ENCODE measurements around the gene PRKAR2A. TPM values are rescaled to one million over a fixed set of nuclear protein-coding genes. Genes with fewer than 3 reads are reported as not detected.
"Not testable (repeated sequence)": the region's sequence is repeated elsewhere in the genome, so short reads cannot be mapped to it uniquely, and the experiment has no call there.

PRKAR2A gene
- total RNA-seq, 1 donor from 2014 or later, result 29.7 TPM

DNA sequence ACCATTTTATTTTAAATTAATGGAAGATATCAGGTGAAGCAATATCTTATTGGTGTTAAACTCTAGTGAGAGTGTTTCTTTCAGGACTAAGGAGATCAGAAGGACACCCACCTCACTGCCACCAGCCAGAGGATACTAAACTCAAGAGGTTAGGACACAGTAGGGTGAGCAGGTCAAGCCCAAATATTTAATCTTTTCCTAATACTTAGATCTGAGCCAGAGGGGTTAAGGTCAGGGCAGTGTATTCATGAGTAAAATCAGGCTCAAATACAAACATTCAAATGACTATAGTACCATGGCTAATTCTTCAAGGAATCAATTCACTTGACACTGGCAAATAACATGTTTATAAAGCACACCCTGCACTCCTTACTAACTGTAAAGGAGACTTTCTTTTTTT, 65.6 kb downstream of the PRKAR2A start:
- intact Hi-C loops (cut with micrococcal nuclease), result no loop called here

DNA sequence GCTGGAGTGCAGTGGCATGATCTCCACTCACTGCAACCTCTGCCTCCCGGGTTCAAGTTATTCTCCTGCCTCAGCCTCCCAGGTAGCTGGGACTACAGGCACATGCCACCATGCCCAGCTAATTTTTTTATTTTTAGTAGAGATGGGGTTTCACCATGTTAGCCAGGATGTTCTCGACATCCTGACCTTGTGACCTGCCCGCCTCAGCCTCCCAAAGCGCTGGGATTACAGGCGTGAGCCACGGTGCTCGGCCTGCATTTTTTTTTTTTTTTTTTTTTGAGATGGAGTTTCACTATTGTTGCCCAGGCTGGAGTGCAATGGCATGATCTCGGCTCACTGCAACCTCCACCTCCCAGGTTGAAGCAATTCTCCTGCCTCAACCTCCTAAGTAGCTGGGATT, 69.1 kb downstream of the PRKAR2A start:
- intact Hi-C loops (cut with micrococcal nuclease), result not testable (repeated sequence)

DNA sequence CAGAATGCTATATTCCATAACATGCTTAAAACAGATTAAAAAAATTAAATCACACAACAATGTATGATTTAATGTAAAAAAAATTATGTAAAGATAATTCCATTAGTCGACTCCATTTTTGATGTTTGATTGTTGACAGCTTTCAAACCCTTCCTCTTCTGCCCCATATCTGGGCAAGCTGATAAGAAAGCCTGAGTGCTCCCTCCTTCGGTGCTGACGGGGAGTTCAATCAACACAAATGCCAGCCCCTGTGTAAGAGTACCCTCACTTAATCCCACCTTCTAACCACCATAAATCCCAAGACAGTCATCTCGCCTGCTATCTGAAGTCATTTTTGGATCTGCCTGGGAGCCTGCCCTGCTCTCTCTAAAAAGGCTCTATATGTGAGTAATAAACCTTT, 70.8 kb downstream of the PRKAR2A start:
- intact Hi-C loops (cut with micrococcal nuclease), result no loop called here

DNA sequence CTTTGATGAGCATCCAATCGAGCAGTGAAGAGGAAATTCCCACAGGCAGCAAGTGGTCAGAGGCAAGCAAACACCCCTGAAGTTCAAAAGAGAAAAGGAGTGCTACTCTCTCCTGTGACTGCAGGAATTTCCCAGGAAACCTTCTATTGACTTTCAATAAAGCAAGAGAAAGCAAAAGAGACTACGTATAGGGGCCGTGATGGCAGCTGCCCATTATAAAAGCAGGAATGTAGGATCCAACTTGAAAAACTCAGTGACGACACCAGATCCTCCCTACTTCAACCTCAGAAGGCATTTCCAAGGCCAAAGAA, 77.5 kb downstream of the PRKAR2A start:
- intact Hi-C loops (cut with micrococcal nuclease), result no loop called here

DNA sequence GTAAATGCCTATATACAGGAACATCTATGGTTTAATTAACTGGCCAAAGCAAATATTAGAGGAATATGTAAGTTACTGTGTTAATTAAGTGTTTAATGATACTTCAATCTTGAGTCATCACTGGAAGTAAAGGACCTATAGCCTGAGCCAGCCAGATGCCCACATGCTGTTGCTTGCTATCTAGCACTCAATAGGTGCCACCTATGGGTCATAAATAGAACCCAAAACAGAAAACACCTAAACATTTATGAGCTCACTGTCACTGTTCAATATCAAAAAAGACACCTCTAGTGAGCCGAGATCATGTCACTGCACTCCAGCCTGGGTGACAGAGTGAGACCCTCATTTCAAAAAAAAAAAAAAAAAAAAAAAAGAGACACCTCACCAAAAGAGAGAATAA, 82.3 kb downstream of the PRKAR2A start:
- intact Hi-C loops (cut with micrococcal nuclease), result no loop called here

DNA sequence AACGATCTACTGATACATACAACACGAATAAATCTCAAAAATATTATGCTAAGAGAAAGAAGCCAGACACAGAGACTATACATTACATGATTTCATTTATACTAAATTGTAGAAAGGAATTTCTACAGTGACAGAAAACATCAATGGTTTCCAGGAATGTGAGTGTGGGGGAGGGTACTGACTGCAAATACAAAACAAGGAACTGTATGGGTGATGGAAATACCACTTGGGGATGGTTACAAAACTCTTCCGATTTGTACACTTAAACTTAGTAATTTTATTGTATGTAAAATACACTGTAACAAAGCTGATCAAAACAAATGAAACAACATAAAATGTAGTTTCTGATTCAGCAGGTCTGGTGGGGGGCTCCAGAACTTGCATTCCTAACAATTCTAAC, 84.9 kb downstream of the PRKAR2A start:
- intact Hi-C loops (cut with micrococcal nuclease), result no loop called here

DNA sequence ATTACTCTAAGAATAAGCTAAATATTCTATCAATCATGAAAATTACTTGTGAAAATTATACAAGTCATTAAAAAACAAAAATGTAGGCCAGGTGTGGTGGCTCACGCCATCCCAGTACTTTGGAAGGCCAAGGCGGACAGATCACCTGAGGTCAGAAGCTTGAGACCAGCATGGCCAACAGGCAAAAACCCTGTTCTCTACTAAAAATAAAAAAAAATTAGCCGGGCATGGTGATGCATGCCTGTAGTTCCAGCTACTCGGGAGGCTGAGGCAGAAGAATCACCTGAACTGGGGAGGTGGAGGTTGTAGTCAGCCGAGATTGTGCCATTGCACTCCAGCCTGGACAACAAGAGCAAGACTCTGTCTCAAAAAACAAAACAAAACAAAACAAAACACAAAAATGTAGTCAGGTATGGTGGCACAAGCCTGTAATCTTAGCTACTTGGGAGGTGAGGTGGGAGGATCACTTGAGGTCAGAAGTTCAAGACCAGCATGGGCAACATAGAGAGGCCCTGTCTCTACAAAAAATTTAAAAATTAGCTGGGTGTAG, 87.6 kb downstream of the PRKAR2A start:
- intact Hi-C loops (cut with micrococcal nuclease), result not testable (repeated sequence)

DNA sequence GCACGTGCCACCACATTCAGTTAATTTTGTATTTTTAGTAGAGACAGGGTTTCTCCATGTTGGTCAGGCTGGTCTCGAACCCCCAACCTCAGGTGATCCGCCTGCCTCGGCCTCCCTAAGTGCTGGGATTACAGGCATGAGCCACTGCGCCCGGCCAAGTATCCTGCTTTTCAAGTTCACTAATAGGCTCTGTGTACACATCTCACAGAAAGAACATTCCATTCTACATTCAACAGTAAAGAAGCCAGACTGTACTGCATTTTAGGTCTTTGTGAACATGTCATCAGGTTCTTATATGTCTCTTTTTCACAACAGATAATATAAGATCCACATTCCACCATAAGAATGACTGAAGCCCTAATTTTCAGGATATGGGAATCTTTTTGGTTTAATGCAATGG, 88.1 kb downstream of the PRKAR2A start:
- intact Hi-C loops (cut with micrococcal nuclease), result not testable (repeated sequence)

DNA sequence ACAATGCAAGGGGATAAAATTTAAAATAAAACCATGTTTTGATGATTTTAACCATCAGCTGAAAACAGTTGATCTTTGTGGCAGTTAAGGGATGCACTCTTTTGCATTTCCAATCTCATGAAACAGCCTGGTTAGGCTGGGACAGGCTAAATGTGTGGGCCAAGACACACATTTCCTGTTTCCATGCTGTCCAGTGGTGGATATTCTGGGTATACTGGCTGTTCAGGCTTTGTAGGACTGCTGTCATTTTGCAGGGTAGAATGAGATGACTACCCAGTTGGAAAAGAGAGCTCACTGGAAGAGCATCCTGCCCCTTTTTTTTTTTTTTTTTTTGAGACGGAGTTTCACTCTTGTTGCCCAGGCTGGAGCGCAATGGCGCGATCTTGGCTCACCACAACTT, 88.6 kb downstream of the PRKAR2A start:
- intact Hi-C loops (cut with micrococcal nuclease), result no loop called here

DNA sequence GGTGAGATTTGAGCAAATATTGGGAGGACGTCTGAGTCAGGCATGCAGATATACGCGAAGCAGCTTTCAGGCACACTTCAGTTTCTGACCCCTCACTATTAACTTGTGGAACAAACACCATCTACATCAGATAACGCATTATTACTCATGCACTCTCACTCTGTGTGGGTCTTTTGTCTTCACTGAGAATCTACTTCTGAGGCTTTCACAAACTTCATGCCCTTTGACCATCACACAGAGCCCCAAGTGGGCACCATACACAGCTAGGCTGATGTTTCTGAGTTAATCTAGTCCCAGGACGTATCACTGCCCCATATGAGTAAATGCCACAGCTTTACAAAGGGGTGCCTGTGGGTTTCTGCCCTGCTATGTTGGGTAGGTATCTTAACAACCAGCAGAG, 91.0 kb downstream of the PRKAR2A start:
- intact Hi-C loops (cut with micrococcal nuclease), result no loop called here

DNA sequence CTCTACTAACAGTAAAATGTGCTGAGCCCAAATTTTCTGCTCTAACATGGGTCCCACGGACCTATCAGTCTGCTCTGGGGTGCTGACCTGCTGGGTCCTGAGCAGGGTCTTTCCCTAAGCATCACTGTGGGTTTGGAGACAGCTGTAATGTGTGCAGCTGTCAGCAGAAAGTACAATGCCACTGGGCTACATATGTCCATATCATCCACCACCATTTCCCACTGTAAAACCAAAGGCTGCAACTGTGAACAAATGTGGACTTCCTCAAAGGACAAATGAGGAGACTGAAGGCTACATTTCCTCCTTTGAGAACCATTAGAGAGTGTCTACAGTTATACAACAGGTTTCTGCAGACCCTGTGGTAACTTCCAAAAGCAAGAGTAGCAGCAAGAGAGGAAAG, 96.8 kb downstream of the PRKAR2A start:
- intact Hi-C loops (cut with micrococcal nuclease), result no loop called here

DNA sequence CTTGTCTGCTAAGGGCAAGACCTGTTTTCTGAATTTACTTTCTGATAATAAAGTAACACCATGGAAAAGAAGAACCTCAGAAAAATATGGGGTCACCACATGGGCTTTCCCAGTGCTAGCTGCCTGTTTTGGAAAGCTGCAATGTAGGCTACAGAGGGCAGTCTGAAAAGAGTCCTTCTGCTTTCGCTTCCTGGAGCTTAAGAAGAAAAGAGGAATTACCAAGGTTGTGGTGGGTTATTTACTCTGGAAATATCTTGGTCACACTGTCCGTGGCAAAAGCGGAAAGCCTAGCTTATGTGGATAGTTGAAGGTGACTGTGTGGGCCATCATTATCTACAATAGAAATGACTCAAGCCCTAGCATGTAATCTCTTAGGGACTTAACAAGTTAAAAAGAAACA, 98.9 kb downstream of the PRKAR2A start:
- intact Hi-C loops (cut with micrococcal nuclease), result no loop called here

DNA sequence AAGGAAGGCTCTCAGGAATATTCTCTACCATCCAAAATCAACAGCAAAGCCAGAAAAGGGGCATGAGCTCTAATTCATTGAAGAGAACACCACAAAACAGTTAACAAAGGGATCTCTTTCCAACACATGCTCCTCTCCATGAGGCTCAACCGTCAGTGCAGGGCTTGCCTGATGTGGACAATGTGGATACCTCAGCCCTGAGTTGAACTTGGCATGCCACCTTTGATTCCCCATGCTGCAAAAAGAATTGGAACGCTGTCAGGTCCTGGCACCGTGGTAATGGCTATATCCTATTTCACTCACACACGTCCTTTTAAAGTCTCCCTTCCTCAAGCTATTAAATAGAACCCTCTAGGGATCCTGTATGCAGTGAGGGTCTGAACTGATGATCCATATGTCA, 100.0 kb downstream of the PRKAR2A start:
- intact Hi-C loops (cut with micrococcal nuclease), result no loop called here

DNA sequence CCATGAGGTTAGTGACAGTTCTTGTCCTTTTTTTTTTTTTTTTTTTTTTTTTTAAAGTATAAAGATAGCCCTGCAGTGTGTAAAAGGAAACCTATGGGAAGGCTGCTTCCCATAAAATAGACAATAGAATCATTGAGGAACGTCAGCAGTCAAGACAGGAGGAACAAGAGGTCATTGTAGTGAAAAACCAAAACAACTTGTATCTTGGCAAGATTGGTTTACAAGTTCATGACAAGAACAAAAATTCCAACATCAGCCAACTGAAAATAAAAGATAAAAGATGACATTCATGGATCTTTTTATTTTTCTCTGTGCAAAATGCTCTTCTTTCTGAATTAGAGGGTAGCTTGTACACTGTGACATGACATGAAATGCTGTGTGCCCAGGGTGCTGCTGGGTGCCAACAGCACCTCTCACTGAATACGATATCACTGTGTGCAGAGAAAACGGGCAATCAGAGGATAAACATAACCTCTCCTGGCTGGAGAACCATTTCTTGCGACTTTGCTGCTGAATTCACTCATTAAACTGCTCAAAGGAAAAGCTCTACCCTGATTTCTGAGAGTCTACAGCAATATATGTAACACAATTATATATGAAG, 100.6 kb downstream of the PRKAR2A start:
- intact Hi-C loops (cut with micrococcal nuclease), result no loop called here

DNA sequence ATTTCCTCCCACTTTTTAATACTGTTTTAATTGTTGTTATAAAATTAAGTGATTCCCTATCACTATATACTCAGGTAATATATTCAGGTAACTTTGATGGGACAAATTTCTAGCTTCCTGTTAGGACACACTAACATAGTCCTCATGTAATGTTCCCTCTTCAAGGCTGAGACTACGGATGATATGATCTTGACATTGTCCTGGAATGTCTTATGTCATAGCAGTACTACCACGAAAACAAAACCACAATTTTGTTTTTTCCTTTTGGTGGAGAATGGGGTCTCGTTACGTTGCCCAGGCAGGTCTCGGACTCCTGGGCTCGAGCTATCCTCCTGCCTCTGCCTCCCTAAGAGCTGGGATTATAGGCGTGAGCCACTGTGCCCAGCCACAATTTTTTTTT, 103.9 kb downstream of the PRKAR2A start:
- intact Hi-C loops (cut with micrococcal nuclease), result no loop called here

DNA sequence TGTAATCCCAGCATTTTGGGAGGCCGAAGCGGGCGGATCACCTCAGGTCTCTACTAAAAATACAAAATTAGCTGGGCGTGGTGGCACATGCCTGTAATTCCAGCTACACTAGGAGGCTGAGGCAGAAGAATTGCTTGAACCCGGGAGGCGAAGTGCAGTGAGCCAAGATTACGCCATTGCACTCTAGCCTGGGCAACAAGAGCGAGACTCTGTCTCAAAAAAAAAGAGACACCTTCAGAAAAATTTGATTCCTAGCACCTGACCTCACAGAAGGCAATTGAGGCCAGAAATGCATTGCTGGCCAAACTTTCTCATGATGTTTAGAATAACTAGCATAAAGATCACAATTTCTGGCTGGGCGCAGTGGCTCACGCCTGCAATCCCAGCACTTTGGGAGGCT, 106.4 kb downstream of the PRKAR2A start:
- intact Hi-C loops (cut with micrococcal nuclease), result loop anchor here (2.0 kb wide), 1 partner anchor 56 kb away; the partner anchor contains the start of gene NCKIPSD

DNA sequence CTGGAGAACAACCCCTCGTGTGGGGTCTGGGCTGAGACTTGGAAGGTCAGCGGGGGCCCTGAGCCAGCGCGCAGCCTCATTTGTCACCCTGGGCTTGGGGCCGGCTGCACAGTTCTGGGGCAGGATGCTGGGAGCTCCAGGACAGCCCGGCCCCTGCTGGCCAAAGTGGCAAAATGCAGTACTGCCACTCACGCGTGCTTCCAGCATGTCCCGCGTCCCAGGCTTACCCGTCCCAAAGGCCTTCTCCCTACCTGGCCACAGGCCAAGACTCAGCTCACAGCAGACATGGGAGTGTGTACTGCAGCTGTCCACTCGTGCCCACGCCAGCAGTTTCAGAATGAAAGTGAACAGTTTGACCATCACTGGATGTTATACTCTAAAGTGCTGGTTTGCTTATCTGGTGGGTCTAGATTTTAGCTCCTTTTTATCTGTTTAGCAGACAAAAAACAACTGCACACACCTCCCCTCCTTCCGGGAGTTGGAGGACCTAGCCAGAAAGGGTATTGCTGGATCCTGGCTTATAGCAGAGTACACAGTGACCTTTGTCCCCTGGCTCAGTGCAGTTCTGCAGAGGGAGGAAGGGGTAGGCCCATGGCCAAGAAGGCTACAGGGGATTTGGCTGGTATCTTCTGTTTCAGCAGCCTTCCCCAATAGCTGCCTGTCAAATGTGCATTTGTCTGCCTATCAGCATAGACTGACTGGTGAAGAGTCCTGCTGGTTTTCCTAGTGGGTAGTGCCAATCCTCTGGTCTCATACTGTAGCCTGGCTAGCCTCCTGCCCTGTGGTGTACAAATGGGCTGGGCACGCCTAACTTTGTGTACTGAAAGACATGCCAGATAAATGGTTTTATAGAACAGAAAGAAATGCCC, 107.5 kb downstream of the PRKAR2A start:
- intact Hi-C loops (cut with micrococcal nuclease), result loop anchor here (2.0 to 5.0 kb wide), 2 partner anchors 55 to 338 kb away; partner anchors contain the start of gene NCKIPSD

DNA sequence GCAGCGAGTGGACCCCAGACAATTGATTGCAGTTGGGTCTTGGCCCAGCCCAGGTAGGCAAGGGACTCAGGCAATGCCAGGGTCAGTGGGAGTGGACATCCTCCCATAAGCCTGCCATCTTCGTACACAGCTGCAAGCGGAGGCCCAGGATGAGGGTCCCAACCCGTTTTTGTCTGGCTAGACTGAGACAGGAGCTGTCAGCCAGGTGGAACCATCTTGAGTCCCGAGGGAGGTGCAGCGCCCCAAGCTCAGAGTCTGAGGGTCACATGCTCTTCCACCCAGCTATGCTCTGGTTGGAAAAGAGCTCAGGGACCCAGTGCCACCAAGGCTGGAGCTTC, 108.1 kb downstream of the PRKAR2A start:
- intact Hi-C loops (cut with micrococcal nuclease), result loop anchor here (5.0 kb wide), 1 partner anchor 337 kb away; no protein-coding TSS in a partner anchor

DNA sequence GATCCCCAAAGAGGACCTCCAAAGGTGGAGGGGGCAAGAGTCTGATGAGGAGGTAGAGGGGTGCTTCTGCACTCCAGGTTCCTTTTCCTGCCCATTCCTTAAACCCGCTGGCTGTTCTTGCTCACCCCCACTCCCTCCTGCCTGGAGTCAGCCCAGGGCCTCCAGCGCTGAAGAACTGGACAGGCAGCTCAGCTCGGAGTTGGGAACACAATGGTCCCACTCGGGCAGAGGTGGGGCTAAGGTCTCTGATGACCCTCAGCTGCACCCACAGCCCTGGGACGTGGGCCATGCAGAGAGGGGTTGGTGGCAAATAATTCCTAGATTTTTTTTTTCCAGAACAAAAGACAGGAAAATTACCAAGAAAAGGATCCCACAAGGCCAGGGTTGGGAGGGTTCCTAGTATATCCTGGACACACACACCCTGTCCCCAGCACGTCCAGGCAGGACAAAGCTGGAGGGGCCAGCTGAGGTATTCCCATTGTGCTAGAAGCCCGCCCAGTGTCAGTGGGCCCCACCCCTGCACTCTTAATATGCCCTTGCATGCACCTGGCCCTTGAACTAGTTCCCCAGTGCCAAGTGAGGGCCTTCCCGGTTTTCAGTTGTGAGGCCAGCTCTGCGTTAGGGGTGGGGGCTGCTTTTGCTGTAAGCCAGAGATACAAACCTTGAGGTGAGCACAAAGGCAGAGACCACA, 108.6 kb downstream of the PRKAR2A start:
- intact Hi-C loops (cut with micrococcal nuclease), result loop anchor here (5.0 kb wide), 1 partner anchor 337 kb away; no protein-coding TSS in a partner anchor

DNA sequence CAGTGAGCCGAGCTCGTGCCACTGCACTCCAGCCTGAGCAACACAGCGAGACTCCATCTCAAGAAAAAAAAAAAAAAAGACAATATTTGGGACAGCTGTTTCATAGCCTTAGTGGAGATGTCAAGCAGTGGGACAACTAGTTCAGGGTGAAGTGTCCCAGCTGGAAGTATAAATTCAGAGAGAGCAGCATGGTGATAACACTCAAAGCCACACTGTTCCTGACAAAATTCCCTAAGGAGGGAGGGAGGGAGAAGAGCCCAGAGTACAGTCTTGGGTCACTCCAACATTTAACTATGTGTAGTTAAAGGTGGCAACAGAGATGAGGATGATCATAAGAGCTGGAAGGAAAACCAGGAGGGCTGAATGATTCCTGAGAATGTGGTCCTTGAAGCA, 109.5 kb downstream of the PRKAR2A start:
- intact Hi-C loops (cut with micrococcal nuclease), result loop anchor here (5.0 kb wide), 1 partner anchor 336 kb away; no protein-coding TSS in a partner anchor

DNA sequence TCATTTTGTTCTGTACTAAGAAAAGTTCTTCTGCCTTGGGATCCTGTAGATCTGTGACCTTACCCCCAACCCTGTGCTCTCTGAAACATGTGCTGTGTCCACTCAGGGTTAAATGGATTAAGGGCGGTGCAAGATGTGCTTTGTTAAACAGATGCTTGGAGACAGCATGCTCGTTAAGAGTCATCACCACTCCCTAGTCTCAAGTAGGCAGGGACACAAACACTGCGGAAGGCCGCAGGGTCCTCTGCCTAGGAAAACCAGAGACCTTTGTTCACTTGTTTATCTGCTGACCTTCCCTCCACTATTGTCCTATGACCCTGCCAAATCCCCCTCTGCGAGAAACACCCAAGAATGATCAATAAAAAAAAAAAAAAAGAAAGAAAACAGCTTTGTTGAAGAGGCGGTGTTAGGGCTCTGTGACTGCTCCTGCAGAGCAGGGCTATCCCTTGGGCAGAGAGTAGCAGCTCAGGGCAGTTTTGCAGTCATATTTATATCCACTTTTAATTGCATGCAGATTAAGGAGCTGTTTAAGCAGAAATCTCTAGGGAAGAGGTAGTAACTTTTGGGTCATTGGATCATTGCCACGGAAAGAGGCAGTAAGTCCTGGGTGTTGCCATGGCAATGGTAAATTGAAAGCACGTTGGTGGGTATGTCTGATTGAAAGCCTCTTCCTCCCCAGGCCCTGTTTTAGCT, 112.5 kb downstream of the PRKAR2A start:
- intact Hi-C loops (cut with micrococcal nuclease), result loop anchor here (5.0 kb wide), 1 partner anchor 333 kb away; no protein-coding TSS in a partner anchor
